Measurements from ENCODE around the gene PAPSS2.

DNA sequence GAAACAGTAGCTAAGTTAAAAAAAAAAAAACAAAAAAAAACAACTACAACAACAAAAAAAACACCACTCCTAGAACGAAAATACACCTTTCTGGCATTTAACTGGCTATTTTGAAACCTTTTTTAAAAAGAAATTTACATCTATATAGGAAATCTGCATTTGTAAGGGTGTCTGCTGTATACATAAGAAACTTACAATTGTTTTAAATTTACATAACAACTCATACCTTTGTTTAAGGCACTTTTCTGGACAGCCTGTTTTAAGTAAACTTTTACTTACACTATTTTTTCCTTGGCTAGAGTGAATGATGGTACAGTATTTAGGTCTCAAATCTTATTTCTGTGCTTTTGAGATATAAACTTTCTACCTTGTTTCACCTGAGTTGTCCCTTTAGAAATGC, 34.0 kb upstream of the PAPSS2 start:
- TF ChIP-seq POLR2A (IDR thresholded peaks at IDR 0.05), result no peak
- TF ChIP-seq CTCF (IDR thresholded peaks at IDR 0.05), result no peak
